SK-MEL-5 (cell line): ENCODE results near the gene NEK3. TPM values are rescaled to one million over a fixed set of nuclear protein-coding genes. Genes with fewer than 3 reads are reported as not detected.
A peak's percentile ranks its signal among the peaks of the same experiment; 100 is the strongest.
"Not testable (repeated sequence)": the region's sequence is repeated elsewhere in the genome, so short reads cannot be mapped to it uniquely, and the experiment has no call there.

ENCODE experiments used
- DNase-seq: peaks from one replicate; pipeline ENCODE4 v3.0.0-alpha.2; 2016; ENCODE audit warnings: low read depth, low spot score
- in situ Hi-C: cut with HindIII; loops from 2 replicates; pipeline ENCODE4 v1.10.0; 2016; ENCODE audit warnings: low sequenced_read_pairs, high pct_unique_total_duplicates, low pct_unique_long_range_greater_than_20kb
- polyA plus RNA-seq, 2 experiments: library from polyadenylated mRNA; depleted of rRNA; stranded (reverse); fragments of >200 nt; gene quantifications; 2 replicates each; pipeline ENCODE4 v1.2.3, GENCODE V29; 2015
- total RNA-seq: library from RNA; depleted of rRNA; stranded (reverse); fragments of >200 nt; shearing (Covaris generic); gene quantifications from 2 replicates; pipeline ENCODE4 v1.2.3, GENCODE V29; 2014; rRNA removed

Gene NEK3
- 7.6 and 8.1 TPM in 2 replicates for total RNA-seq
- 4.1 and 5.8 TPM in 2 replicates for polyA plus RNA-seq (2015; cell fraction: cytosol; rRNA removed)
- 40.9 and 51.3 TPM in 2 replicates for polyA plus RNA-seq (2015; cell fraction: nucleus; rRNA removed)

GRCh38 chr13:52159159-52159982, at the start of gene NEK3:
Gene NEK3, minus strand, starts transcription at chr13:52159597. Its CDS starts 3,406 bp downstream, at chr13:52156191.
- peak; percentile 44 for DNase-seq
- in situ Hi-C loops, result no loop called here

DNA sequence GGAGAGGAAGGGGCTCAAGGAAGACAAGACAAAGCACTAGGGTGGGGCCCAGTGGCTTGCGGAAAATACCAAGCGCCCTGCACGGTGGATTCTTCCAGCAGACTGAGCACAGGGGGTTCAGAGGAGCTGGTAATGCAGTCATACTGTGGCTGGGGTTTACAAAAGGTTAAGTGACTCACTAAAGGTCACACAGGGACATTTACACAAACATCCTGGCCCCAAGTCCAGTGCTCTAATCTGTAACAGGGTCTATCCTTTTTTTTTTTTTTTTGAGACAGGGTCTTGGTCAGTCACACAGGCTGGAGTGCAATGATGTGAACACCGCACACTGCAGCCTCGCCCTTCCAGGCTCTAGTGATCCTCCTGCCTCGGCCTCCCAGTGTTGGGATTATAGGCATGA, 49.0 kb upstream of the NEK3 start:
- in situ Hi-C loops, DNase-seq: not testable (repeated sequence)

DNA sequence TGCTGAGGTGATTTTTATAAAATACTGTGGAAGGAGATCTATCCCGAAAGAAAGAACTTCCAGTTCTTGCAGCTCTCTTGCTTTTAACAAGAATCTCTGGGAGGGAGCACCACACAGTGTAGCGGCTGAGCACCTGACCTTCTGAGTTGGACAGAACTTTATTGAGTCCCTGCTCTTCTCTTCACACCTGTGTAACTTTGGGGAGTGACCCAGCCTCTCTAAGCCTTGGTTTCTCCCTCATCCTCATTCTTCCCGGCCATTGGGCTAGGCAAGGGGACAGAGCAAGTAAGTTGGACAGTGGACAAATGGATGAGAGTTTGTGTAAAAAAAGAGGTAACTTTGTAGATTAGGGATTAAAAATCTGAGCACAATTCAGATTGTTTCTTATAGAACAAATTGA, 48.5 kb upstream of the NEK3 start:
- DNase-seq, in situ Hi-C loops: not testable (repeated sequence)

- in situ Hi-C loops, result not testable (repeated sequence)
Measured at GRCh38 chr13:52207337-52207736, 47.9 kb upstream of the NEK3 start.

GRCh38 chr13:52204546-52204945, 45.1 kb upstream of the NEK3 start:
- in situ Hi-C loops, DNase-seq: not testable (repeated sequence)

More at GRCh38 chr13:52207337-52207736, 47.9 kb upstream of the NEK3 start:
- not testable (repeated sequence) for DNase-seq

DNA sequence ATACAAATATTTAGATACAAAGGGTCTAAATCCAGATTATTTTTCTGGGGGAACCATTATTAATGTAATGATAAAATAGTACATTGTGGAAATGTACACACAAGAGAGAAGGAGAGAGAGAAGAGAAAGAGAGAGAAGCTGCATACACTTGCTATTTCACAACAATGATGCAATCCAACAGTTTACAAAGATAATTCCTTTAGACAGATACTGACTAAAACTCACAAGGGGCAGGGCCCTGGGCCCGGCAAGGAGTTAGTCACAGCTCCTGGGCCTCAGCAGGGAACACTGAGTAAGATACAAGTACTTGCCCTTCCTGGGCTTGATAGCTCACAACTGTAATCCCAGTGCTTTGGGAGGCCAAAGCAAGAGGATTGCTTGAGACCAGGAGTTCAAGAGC, 44.5 kb upstream of the NEK3 start:
- DNase-seq, in situ Hi-C loops: not testable (repeated sequence)

DNA sequence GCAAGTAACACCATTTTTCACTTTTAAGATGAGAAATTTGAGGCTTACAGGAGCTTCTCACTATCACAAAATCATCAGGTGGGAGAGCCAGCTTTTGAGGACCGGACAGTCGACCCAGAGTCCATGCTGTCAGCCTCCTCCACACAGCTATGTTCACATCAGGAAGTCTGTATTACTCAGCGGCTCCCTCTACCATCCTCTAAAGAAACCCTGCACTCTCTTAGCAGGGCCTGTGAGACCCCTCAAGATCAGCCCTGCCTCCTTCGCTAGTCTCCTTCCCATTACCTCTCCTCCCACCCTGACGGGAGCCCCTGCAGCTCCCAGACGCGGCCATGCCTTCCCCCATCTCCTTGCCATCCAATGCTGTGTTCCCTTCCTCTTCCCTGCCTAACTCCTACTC, 43.1 kb upstream of the NEK3 start:
- peak; percentile 17 for DNase-seq

GRCh38 chr13:52201439-52202193, 42.2 kb upstream of the NEK3 start:
- peak; percentile 83 for DNase-seq
- in situ Hi-C loops, result not testable (repeated sequence)

More for the DNA sequence above, 43.1 kb upstream of the NEK3 start:
- in situ Hi-C loops, result not testable (repeated sequence)

GRCh38 chr13:52195401-52195837, 36.0 kb upstream of the NEK3 start:
- DNase-seq, result no peak
- in situ Hi-C loops, result no loop called here

GRCh38 chr13:52194184-52194868, 34.9 kb upstream of the NEK3 start:
- in situ Hi-C loops, result no loop called here

GRCh38 chr13:52193587-52194183, 34.3 kb upstream of the NEK3 start:
- DNase-seq, result peak; percentile 71
- in situ Hi-C loops, result not testable (repeated sequence)

More at GRCh38 chr13:52194184-52194868, 34.9 kb upstream of the NEK3 start:
- peak; percentile 85 for DNase-seq

DNA sequence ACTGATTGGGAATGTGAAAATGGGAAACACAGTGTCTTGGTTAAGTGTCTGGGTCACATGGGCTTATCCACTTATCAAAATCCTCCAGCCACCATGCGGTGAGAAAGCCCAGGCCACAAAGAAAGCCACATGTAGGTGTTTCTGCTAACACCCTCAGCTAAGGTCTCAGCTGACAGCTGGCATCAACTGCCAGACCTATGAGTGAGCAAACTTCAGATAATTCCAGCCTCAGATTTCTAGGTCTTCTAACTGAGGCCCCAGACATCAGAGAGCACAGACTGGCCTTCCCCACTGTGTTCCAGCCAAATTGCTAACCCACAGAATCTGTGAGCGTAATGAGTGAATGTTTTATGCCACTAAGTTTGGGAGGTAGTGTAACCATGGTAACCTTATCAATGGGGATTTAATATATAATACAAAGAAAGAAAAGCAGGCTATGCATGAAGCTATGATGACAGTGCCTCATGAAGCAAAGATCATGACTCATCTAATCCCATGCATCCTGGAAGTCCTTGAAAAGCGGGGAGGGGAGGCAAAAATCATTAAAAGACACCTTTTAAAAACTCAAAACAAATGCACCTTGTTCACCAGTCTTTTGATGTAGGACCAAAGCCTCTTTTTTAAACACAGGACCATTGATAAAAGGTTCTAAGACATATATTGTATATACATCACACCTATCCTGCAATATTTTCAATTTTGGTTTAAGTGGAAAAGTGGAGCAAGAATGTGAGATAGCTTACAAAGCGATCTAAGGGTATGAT, 28.2 kb upstream of the NEK3 start:
- DNase-seq, result peak; percentile 67
- in situ Hi-C loops, result not testable (repeated sequence)

DNA sequence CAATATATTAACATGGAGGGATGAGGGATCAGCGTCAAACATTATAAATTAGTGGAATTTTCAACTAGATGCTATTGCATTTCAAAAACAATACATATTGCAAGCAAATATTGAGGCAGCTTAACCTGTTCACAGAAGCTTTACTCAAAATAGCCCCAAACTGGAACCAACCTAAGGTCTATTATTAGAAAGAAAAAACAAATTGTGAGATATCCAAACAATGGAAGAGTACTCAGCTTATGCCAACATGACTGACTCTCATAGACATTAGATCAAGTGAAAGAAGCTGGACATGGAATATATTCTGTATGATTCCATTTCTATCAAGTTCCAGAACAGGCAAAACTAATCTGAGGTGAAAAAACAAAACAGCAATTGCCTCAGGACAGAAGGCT, 27.6 kb upstream of the NEK3 start:
- in situ Hi-C loops, result no loop called here
- no peak for DNase-seq

GRCh38 chr13:52181316-52181954, 22.0 kb upstream of the NEK3 start:
- DNase-seq, result peak; percentile 18
- in situ Hi-C loops, result not testable (repeated sequence)

GRCh38 chr13:52179925-52180324, 20.5 kb upstream of the NEK3 start:
- no peak for DNase-seq
- in situ Hi-C loops, result no loop called here

GRCh38 chr13:52177276-52177675, 17.9 kb upstream of the NEK3 start:
- in situ Hi-C loops, result no loop called here
- no peak for DNase-seq
